Femur (tissue), 1 donor: ENCODE data around the gene HDAC5.

Experiments used
- DNase-seq: peaks from one replicate; pipeline ENCODE4 v3.0.0-alpha.2; 2017

The HDAC5 gene

DNA sequence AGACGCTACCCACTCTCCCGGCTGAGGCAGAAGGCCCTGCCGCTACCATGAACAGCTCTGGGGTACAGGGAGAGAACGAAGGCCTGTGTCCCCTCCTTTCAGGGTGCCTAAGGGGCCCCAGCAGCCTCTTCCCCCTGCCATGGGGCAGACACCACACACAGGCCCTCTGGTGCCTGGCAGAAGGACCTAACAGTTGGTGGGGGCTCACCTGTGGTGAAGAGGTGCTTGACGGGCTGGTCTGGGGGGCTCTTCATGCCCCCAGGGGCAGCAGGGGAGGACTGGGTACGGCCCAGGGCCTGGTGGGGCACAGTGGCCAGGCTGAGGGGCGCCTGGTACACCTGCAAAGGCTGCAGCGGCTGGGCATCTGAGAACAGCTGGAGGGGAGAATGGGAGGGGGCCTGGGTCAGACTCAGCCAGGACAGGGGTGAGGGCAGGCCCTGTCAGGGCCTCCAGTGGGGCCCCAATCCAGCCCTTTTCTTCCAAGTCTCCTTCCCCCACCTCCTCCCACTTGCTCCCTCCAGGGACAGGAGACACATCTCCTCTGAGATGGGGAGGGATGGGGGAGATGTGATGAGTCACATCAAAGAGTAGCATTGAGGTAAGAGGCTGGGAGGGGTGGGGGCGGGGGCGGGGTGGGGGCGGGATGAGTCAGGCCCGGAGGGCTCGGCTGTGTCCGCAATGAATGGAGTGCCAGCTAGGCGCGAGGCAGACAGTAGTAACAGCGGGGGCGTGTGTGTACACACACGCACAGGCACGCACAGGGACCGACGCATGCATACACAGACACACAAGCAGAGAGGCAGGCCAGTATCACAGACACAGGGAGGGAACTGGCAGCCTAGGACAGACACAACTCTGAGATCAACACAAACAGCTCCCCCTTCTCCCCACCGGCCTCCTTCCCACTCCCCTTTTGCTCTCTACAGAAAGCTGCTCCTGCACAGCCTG, 36.8 kb downstream of the HDAC5 start:
- no peak for DNase-seq

DNA sequence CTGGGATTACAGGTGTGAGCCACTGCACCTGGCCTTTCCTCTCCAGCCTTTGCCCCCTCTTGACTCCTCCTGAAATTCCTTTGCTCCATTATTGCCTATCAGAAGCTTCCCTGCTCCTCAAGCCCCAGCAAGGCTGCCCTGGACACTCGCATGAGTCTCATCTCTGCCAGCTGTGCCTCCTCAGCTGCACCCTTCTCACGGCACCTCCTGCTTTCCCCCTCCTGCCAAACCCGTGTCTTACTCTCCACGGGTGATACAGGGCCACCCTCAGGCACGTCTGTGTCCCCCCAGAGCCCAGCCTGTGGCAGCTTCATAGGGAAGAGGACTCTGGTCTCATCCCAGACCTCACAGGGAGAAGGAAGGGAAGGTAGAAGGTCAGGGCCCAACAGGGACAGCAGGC, 37.5 kb downstream of the HDAC5 start:
- no peak for DNase-seq

DNA sequence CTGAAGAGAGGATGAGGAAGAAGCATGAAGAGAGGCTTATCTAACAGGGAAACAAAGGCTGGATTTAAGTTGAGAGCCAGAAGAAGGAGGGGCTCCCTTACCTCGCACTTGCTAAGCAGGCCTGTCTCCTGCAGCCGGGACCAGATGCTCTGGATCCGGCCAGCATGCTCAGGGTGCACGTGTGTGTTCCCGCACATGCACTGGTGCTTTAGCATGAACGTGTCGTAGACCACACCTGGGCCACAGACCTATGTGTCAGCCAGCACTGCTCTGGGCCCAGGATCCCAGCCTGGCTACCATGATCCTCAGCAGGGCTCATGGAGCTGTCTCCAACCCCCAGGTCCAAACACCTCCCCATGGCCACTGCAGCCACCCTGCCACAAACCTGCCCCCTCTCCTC, 38.5 kb downstream of the HDAC5 start:
- no peak for DNase-seq

DNA sequence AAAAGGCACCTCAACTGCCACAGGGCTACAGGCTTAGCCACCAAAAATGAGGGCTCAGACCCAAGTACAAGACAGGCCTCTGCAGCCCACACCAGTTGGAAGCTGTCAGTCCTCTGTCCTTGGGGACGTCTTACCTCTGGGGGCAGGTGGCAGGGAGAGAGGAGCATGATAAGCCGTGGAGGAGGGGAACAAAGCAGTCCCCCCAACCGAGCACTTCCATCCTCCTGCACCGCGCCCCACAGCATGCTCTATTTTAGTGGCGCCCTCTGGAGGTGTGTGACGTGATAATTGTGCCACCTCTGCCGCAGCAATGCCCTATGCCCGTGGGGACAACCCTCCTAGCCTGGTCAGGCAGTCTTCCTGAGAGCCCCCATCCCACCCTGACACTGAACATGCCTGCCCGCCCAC, 39.3 kb downstream of the HDAC5 start:
- DNase-seq = no peak

DNA sequence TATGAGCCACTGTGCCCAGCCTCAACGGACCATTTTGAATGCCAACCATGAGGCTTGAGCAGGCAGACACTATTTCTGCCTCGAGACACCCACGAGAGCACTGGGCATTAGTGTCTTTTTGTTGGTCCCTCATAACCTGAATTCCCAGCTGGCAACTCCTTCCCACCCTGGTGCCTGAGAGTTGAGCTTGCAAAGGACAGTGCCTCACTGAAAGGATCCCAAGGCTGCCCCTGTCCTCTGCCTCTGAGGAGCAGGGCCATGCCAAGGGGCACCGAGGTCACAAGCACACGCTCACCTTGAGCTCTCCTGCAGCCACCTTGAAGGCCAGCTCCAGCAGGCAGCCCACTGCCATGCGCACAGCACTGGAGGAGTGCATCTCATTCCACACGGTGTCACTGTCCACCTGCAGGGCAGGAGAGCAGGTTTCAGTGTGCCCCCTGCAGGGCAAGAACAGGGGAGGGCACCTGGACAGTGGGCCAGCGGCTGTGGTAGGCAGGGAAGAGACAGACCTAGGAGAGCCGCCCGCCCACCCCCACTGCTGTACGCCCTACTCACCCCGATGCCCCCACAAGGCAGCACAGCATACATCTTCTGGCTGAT, 40.1 kb downstream of the HDAC5 start:
- no peak for DNase-seq

DNA sequence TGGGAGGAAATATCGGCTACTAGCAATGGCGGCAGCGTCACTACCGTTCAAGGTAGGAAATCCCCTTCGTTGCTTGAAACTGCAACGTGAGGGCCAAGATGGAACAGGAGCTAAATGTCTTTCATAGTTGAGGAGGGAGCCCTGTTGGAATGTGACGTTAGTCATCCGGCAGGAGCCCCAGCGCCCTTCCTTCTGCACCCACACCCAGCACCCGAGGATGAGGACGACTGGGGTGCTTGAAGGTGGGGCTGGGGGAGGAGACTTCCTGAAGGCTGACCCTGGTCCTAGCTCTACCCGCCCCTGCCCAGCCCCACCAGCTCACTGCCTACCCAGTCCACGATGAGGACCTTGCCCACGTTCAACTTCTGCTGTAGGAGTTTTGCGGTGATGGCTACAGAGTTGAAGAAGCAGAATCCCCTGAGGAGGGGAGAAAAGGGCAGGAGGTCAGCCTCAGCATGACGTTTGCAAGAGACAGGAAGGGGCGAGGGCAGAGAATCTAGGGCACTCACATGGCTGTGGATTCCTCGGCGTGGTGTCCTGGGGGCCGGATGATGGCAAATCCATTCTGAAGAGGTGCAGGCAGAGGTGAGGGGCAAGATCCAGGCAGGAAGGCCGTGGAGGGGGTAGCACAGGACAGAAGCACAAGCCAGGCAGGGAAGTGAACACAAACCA, 41.0 kb downstream of the HDAC5 start:
- no peak for DNase-seq

DNA sequence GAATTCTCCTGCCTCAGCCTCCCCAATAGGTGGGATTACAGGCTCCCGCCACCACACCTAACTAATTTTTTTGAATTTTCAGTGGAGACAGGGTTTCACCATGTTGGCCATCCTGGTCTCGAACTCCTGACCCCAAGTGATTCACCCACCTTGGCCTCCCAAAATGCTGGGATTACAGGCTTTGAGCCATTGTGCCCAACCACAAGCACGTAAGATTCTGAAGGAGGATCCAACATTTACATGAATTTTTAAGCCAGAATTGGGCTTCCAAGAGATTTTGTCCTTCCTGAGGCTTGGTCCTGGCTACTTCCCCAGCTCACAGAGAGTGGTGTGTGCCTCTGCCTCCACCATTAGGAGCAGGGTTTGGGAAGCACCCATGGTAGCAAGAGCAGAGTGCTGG, 41.8 kb downstream of the HDAC5 start:
- DNase-seq = no peak

DNA sequence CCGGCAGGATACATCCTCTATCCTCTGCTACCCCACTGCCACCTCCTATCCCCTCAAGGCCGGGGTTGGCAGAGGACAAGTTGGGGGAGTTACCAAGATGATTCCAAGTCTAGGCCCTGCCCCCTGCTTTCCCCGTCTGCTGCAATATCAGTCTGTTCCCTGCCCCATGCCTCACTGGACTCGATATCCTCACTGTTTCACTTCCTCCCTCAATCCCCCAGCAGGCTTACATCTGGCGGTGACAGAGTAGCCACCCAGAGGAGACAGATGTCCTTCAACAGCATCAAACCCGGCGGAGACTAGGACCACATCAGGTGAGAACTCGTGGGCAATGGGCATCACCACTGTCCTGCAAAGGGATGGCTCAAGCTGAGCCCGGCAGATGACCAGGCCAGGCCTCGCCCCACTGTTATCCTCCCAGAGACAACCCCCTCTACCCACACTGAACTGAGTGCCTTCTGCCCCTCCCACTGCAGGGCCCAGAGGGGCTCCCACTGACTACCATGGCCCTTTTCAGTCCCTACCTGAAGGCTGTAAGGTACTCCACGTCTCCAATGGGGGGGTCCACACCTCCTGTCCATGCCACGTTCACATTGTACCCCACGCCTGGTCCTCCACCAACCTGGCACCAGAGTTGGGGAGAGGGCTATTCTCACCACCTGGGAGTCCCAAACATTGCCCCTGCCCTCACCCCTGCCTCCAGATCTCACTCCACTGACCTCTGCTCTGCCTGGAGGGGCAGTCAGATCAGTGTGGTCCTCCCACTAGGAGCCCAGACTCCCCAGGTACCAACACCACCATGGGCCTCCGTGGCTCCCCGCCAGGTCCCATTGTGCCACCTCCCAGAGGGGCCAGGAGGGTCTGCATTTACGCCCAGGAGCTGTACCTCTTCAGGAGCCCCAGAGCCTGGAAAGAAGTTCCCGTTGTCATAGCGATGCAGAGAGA, 43.3 kb downstream of the HDAC5 start:
- no peak for DNase-seq

DNA sequence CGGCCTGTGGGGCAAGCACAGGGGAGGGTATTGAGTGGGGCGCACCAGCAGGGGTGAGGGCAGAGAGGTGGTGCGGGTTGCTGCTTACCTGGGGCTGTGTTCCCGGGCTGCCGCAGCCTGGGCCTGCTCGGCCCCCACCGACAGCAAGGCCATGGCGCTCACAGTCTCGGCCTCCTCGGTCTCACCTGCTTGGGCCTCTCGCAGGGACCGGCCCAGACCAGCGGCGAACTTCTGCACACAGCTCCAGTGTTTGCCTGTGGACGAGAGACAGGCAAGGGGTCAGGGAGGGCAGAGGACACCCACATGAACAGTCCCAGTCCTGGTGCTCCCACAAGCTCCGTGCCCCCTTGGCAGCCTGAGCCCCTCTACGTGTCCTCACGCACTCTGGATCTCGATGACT, 45.0 kb downstream of the HDAC5 start:
- DNase-seq = no peak

DNA sequence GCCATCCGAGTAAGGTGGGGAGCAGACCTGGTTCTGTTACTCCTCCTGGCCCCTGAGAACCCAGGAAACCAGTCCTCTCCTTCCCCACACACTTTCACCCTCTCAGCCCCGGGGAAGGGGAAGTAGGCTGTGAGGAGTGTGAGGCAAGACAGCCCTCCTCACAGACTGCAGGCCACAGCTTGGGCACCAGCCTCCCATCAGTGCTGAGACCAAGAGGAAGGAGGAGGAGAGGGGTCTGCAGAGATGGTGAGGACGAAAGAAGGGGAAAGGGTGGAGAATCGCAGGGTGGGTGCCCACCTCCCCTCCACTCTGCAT, 45.9 kb downstream of the HDAC5 start:
- DNase-seq = no peak

DNA sequence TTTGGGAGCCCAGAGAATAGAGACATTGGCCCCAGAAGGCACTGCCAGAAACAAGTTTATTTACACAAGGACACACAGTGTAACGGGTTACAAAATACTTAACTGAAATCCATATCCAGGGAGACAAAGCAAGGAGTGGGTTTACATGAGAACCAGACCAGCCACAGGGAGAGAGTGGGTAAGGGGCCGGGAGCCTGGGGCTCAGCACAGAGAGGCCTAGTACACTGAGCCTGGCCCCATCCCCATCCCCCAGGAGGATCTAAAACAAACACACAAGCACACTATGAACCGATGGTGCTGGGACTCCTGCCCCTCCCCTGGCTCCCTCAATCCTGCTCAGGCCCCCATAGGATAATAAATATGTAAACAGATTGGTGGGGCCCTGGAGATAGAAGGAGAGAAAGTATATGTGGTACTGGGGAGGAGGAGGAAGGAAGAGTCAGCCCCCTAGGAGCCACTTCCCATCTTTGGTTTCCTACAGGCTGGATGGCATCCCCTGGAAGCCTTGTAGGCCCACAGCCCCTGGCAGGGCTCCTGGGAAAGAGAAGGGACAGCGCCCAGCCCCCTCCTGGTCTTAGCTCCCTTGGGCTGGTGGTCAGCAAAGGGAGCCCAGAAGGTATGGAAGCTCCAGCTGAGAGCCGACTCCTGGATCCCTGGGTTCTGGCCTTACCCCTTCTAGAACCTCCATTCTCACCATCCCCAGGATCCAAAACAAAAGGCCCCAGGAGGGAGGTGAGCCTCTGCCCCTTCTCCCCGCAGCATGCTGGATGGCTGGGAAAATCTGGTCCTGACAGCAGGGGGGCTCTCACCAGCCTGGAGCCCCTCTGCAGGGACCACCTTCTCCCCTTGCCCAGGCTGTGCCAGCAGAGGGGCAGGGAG, 46.5 kb downstream of the HDAC5 start:
- DNase-seq = no peak

DNA sequence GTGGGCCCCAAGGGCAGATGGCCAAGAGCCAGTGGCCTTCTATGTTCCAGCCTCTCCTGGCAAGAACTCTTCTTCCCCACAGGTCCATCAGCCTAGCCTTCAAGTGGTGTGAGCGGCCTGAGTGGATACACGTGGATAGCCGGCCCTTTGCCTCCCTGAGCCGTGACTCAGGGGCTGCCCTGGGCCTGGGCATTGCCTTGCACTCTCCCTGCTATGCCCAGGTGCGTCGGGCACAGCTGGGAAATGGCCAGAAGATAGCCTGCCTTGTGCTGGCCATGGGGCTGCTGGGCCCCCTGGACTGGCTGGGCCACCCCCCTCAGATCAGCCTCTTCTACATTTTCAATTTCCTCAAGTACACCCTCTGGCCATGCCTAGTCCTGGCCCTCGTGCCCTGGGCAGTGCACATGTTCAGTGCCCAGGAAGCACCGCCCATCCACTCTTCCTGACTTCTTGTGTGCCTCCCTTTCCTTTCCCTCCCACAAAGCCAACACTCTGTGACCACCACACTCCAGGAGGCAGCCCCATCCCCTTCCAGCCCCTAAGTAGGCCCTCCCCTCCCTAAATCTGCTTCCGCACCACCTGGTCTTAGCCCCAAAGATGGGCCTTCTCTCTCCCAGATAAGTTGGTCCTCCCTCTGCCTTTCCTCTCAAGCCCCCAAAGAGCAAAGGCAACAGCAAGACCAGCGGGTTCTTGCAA, 47.7 kb downstream of the HDAC5 start:
- no peak for DNase-seq

DNA sequence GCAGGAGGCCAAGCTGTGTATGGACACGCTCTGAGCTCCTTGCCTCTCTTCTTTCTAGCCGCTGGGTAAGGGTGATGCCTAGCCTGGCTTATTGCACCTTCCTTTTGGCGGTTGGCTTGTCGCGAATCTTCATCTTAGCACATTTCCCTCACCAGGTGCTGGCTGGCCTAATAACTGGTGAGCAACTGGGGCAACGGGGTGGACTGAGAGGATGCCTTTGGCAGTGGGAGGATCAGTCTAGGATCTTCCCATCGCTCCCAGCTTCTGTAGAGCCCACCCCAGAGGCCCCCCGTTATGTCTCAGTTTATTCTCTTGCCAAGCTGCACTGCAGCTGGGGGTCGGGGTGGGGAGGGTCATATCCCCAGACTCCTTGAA, 48.5 kb downstream of the HDAC5 start:
- DNase-seq = no peak

DNA sequence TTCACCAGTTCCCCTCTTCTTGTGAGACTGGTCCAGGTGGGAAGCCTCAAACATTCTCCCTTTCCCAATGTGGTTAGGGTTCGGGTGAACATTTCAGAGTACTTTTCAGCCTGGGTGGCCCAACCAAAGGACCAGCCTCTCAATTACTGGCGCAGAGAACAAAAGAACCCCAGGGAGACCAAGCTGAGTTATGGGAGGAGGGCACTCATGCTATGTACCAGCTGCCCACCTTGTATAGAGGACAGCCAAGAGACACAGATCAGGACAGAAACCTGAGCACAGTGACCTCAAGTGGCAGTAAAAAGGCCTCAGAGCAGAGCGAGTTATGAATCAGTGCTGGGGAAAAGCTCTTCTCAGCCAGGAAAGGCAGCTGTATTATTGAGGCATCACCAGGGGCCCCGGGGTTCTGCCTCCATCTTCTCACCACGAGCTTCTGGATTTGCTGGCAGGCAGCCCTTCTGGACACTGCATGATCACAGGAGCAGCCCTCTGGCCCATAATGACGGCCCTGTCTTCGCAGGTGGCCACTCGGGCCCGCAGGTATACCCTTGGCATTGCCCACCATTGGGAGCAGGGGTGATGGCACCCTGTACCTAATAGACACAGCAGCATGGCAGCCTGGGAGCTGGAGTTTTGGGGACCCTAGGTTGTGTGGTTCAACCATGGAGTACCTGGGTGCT, 49.1 kb downstream of the HDAC5 start:
- DNase-seq = no peak

DNA sequence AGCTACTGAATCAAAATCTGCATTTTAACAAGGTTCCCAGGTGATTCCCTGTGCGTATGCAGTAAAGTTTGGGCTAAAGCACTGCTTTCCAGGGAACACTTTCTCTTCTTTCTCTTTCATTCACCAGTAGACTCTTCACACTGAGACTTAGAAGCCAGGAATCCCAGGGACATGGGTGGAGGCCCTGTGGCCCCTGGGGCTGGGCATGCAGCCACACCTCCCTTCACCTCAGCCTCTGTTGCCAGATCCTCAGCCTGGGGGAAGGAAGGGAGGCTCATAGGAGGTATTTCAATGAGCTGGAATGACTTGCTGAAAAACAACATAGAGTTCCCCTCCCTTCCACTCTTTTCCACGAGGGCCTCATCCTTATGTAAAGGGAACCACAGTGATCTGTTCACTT, 51.7 kb downstream of the HDAC5 start:
- DNase-seq = no peak

DNA sequence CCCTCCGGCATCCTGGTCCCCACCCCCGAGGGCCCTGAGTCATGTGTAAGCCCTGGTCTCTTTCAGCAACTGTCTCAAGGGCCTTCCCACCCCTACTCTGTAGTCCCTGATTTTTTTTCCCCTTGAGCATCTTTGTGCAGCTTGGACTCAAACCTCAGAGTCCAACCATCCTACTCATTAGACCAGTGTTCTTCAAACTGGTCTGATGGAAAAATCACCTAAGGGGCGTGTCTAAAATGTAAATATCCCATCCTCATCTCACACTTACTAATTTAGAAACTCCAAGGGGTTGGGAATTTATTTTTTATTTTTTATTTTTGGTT, 52.3 kb downstream of the HDAC5 start:
- DNase-seq = no peak

DNA sequence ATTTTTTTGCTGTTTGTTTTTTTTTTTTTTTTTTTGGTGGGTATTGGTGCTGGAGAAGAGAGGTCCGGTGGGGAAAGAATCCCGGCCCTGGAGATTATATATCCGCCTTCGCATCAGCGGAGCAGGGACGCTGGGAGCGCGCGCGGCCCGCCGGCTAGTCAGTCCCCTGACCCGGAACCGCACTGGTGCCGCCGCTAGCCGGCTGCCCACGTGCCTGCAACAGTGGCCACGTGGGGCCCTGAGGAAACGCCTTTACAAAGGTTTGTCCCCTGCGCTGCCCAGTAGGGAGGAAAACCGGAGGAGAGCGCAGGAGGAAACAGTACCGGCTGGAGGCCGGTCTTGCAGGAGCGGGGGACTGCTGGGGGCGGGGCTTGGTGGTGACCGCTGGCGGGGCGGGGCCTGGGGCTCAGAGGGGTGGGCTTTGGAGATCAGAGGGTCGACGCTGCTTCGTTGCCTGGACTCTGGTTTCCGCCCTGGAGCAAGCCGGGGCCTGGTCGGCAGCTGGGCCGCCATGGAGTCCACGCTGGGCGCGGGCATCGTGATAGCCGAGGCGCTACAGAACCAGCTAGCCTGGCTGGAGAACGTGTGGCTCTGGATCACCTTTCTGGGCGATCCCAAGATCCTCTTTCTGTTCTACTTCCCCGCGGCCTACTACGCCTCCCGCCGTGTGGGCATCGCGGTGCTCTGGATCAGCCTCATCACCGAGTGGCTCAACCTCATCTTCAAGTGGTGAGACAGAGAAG, 52.8 kb downstream of the HDAC5 start, which contains the start of gene G6PC3:
Gene G6PC3, plus strand, starts transcription at position 281 of the 743 bp plus-strand sequence. Its CDS starts 231 bp downstream, at position 512.
- peak; percentile 98 for DNase-seq

DNA sequence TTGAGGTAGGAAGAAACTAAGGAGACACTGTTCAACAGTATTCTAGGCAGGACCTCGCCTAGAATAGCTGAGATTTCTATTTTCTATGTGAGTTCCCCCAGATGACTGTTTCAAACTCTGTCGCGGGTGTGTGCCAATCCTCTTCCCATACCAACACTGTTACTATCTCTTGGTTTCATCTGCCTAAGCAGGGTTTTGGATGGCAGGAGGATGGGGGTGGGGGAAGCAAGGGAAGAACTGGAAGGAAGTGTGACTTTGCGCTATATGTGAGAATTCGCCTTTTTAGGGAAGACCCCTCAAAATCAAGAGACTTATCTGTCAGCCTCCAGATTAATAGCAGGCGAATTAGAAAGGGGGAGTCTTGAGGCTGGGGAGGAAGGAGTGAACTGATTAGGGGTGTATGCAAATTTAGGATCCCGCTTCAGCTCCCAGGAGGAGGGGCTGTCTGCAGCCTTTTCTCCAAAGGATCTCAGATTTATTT, 53.4 kb downstream of the HDAC5 start:
- no peak for DNase-seq

DNA sequence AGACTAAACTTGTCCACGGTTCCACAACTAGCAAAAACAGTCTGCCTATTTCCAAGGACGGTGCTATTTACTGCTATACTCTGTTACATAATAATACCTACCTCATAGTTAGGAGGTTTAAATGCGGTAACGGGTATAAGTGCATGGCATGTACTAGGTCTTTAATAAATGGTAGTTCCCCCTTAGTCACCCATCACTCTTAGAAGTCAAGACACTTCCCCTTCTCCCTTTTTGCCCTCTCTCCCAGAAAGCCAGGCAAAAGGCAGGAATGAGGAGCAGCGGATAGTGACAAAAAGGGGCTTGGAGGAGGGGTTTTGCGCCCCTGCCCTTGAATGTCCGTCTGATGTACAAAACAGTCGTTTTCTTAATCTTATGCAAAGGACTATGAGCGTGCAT, 55.9 kb downstream of the HDAC5 start:
- DNase-seq = no peak
